GM10266 (cell line): ENCODE data around the gene MBD1.

ENCODE experiments used
- DNase-seq: peaks from one replicate; pipeline ENCODE4 v3.0.0; 2012; ENCODE audit errors: extremely low spot score
- CTCF ChIP-seq: IDR thresholded peaks from 2 replicates; pipeline ENCODE4 v1.5.1; 2012; ENCODE audit warnings: mild to moderate bottlenecking, low read depth; ENCODE audit not compliant: control insufficient read depth, insufficient read depth; ENCODE audit errors: missing control alignments

Gene MBD1

GRCh38 chr18:50283469-50284209 lies 2.3 kb upstream of the MBD1 start:
- no peak for DNase-seq
- TF ChIP-seq CTCF = no peak

- no peak for DNase-seq
- no peak for TF ChIP-seq CTCF
These were observed 1.4 kb upstream of the MBD1 start for GRCh38 chr18:50282521-50283335.

GRCh38 chr18:50281972-50282520 lies 723 bp upstream of the MBD1 start:
- DNase-seq = no peak
- no peak for TF ChIP-seq CTCF

GRCh38 chr18:50280707-50281294 lies 522 bp downstream of the MBD1 start:
- no peak for TF ChIP-seq CTCF
- no peak for DNase-seq

GRCh38 chr18:50279752-50280151 lies 1.6 kb downstream of the MBD1 start:
- no peak for TF ChIP-seq CTCF
- DNase-seq = no peak

GRCh38 chr18:50277942-50278341 lies 3.4 kb downstream of the MBD1 start:
- no peak for TF ChIP-seq CTCF
- DNase-seq = no peak
